ENCODE measurements around the gene FBXL19. TPM values are rescaled to one million over a fixed set of nuclear protein-coding genes. Genes with fewer than 3 reads are reported as not detected.

The FBXL19 gene
- polyA plus RNA-seq, 12 donors: 5.3 to 29.1 (median 9.5) TPM; not detected in 1

- DNase-seq: no peak
These were observed 28.6 kb upstream of the FBXL19 start for GRCh38 chr16:30894540-30895368.

- DNase-seq: no peak
These were observed 27.6 kb upstream of the FBXL19 start for GRCh38 chr16:30895627-30896260.

GRCh38 chr16:30896261-30896888 lies 27.0 kb upstream of the FBXL19 start, which contains the start of gene CTF1:
TSS of gene CTF1 (plus strand) at chr16:30896614. CDS start at chr16:30896644, 30 bp downstream.
- DNase-seq: peak; percentile 91

GRCh38 chr16:30896889-30897733 lies 26.3 kb upstream of the FBXL19 start:
- DNase-seq: peak; percentile 92

- no peak for DNase-seq
These were observed 23.6 kb upstream of the FBXL19 start for GRCh38 chr16:30899794-30900193.

- no peak for DNase-seq
These were observed 22.8 kb upstream of the FBXL19 start for GRCh38 chr16:30900588-30900987.

GRCh38 chr16:30901201-30902028 lies 22.0 kb upstream of the FBXL19 start:
- DNase-seq: no peak

- DNase-seq: no peak
These were observed 21.1 kb upstream of the FBXL19 start for GRCh38 chr16:30902029-30902972.

- no peak for DNase-seq
These were observed 20.4 kb upstream of the FBXL19 start for GRCh38 chr16:30903002-30903401.

GRCh38 chr16:30903596-30903995 lies 19.8 kb upstream of the FBXL19 start:
- no peak for DNase-seq

GRCh38 chr16:30904114-30904780 lies 19.1 kb upstream of the FBXL19 start:
- no peak for DNase-seq

GRCh38 chr16:30907064-30907463 lies 16.3 kb upstream of the FBXL19 start:
- no peak for DNase-seq

- DNase-seq: no peak
These were observed 12.8 kb upstream of the FBXL19 start for GRCh38 chr16:30910427-30911029.

- no peak for DNase-seq
These were observed 10.5 kb upstream of the FBXL19 start for GRCh38 chr16:30912794-30913412.

GRCh38 chr16:30914830-30915229 lies 8.5 kb upstream of the FBXL19 start:
- DNase-seq: no peak

GRCh38 chr16:30918614-30919013 lies 4.8 kb upstream of the FBXL19 start:
- DNase-seq: no peak

GRCh38 chr16:30920891-30921290 lies 2.5 kb upstream of the FBXL19 start:
- no peak for DNase-seq

GRCh38 chr16:30921459-30921747 lies 2.0 kb upstream of the FBXL19 start:
- DNase-seq: no peak

Data from muscle of arm (tissue), 12 donors.